ENCODE measurements around the gene CYFIP2. TPM values are rescaled to one million over a fixed set of nuclear protein-coding genes. Genes with fewer than 3 reads are reported as not detected.

The CYFIP2 gene
- 10 to 100 TPM in 1 of 4 donors, 1 to 10 TPM in 3; 4.2 to 10.3 (median 8.1) TPM for total RNA-seq

DNA sequence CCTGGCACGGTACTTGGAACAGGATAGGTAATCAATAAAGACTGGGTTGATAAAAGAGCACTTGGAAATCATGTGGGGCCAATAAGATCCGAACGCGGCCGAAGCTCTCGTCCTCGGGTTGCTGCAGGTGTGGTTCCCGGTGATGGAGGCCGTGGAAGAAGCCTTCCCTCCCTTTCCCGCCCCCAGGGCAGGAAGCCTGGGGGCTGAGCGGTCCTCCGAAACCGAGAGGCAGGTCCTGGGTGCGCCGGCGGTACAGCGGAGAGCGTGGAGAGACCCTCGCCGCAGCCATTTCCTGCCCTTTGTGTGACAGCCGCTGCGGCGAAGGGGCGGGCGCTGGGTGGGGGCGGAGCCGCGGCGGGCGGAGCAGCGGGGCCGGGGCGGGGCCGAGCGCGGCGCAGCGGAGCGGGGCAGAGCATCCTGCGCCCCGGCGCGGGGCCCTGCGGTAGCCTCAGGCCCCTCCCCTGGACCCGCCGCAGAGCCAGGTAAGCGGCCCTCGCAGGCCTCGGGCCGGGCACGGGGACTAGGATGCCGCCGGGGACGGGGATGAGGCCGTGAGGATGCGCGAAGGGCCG, at the start of gene CYFIP2:
Gene CYFIP2, plus strand, starts transcription at position 410 of the 572 bp plus-strand sequence. CDS start 19,239 bp downstream, outside the sequence.
- peaks cover 7 to 33% (median 9%) of the 10 kb centered on the region in 3 donors for H3K4me1 ChIP-seq

DNA sequence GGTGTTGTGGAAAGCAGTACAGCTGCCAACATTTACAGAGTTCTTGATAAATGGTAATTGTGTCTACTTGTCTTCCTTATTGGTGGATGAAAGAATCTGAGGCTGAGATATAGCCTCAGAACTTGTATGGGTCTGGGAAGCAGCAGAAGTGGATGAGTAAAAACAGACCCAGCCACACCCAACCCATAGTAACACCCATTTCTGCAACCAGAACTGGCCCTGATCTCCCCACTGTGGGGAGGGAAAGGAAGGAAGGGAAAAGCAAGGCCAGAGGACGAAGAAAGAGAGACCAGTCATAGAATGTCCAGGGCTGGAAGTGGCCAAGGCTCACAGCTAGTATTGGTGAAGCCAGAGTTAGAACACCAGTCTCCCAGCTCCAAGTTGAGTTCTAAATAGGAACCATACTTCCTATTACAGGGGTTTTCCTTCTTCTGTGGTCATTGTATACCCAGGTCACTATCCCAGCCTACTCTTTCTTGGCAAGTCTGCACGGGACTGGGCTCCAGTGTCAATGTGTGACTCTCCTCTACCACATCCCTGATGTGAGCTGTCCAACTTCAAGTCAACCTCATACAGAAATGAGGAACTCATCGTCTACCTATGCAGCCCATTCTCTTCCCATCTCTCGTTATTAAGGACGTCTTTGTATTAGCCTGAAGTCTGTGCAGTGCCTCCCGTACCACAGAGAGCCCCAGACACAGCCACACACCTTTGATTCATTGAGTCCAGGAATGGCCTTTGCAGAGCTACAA, 49.4 kb upstream of the CYFIP2 start:
- DNase-seq = no peak
- no peak overlapping the region for H3K27ac ChIP-seq
- no peaks in the 10 kb centered on the region for H3K9me3 ChIP-seq
- no peaks in the 10 kb centered on the region for H3K27me3 ChIP-seq
- intact Hi-C loops (cut with DNase I) = no loop called here
- no peaks in the 10 kb centered on the region for H3K4me1 ChIP-seq
- H3K4me3 ChIP-seq = no peak overlapping the region
- no peaks in the 10 kb centered on the region for H3K36me3 ChIP-seq
- no peak for TF ChIP-seq POLR2A (IDR thresholded peaks at IDR 0.05)
- TF ChIP-seq, protein P1, sequence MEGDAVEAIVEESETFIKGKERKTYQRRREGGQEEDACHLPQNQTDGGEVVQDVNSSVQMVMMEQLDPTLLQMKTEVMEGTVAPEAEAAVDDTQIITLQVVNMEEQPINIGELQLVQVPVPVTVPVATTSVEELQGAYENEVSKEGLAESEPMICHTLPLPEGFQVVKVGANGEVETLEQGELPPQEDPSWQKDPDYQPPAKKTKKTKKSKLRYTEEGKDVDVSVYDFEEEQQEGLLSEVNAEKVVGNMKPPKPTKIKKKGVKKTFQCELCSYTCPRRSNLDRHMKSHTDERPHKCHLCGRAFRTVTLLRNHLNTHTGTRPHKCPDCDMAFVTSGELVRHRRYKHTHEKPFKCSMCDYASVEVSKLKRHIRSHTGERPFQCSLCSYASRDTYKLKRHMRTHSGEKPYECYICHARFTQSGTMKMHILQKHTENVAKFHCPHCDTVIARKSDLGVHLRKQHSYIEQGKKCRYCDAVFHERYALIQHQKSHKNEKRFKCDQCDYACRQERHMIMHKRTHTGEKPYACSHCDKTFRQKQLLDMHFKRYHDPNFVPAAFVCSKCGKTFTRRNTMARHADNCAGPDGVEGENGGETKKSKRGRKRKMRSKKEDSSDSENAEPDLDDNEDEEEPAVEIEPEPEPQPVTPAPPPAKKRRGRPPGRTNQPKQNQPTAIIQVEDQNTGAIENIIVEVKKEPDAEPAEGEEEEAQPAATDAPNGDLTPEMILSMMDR (IDR thresholded peaks at IDR 0.05) = no peak
- 59 to 80% methylated on average over 6 of the region's 6 CpGs for WGBS, 2 donors

More for the DNA sequence above, at the start of gene CYFIP2:
- TF ChIP-seq, protein P1 (IDR thresholded peaks at IDR 0.05) = no peak
- TF ChIP-seq POLR2A (IDR thresholded peaks at IDR 0.05) = peak in 1 of 4 donors; percentile 53
- 0% methylated on average over 7 to 11 of the region's 58 CpGs for WGBS, 2 donors
- Histone ChIP-seq H3K27ac (peak within 1 kb of the TSS; percentile 38 to 82 (median 66)), H3K36me3 (no peaks in the 10 kb centered on the region), H3K9me3 (no peaks in the 10 kb centered on the region), H3K27me3 (peaks cover 0 to 30% (median 0%) of the 10 kb centered on the region in 4 donors), H3K4me3 (peak within 1 kb of the TSS; percentile 53 to 92 (median 64))
- peak; percentile 13 for DNase-seq
- intact Hi-C loops (cut with DNase I) = no loop called here

DNA sequence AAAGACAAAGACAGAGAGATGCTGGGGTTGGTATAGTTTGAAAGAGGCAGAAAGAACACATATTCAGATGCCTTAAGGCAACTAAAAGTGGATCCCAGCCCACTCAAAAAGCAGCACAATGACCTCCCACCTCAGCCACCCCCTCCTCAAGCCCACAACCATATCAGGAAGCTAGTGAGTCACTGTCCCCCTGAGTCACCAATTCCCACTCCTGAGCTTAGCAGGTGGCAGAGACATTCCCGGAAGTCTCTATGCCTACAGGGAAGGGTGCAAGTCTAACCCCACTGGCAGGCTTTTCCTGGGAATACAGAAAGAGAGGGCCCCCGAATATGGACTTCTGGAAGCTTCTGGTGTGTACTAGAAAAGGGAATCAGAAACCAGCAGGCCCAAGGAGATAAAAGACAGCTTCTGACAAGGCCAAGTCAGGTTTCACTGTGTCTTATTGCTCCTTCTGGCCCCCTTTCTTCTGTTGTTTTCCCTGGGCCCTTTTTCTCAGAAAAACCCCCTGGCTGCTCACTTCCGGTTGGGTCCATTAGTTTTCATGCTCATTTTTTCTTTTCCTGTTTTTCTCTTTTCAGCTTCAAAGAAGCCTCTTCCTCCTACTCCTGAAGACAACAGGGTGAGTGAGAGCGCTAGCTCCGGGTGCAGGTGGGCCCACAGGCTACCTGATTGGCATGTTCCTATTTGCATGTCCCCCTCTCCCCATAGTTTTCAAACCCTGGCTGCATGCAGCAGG, 48.5 kb upstream of the CYFIP2 start:
- H3K36me3 ChIP-seq = no peaks in the 10 kb centered on the region
- no peaks in the 10 kb centered on the region for H3K9me3 ChIP-seq
- no peak for TF ChIP-seq POLR2A (IDR thresholded peaks at IDR 0.05)
- TF ChIP-seq, protein P1 (IDR thresholded peaks at IDR 0.05) = no peak
- H3K4me1 ChIP-seq = no peaks in the 10 kb centered on the region
- intact Hi-C loops (cut with DNase I) = no loop called here
- no peak for DNase-seq
- H3K27ac ChIP-seq = no peak overlapping the region
- H3K27me3 ChIP-seq = no peaks in the 10 kb centered on the region
- 42 to 48% methylated on average over 5 of the region's 5 CpGs for WGBS, 2 donors
- no peak overlapping the region for H3K4me3 ChIP-seq

DNA sequence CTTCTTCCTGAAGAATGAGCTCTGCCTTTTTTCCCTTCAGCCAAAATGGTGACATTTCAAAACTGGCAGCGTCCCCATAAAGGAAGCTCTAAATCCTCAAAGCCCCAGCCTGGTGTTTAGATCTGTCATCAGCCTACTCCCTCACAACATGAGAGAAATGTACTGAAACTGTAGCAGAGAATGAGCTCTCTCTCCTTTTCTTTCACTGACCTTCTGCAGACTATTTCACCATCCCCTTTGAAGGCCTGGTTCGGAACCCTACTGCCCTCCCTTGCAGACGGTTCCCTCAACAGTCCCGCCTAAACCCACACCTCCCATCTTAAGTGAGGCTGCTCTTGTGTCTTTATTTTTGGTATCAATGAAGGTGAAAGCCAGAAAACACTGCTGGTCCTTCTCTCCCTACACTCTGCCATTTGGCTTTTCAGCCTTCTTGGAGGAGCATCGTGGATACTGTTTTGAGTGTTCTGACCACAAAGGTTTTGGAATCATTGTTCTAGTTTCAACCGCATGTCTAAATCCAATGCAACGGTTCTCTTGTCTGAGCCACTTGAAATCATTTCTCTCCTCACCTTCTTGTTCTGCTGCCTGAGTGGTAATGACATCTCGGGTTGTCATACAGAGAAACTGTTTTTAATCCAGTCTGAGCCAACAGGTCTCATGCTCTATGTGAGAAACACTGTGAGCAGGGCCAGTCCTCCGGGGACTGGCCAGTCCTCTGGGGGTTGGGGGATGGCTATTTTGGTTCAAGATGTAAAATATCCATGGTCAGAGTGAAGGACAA, 46.2 kb upstream of the CYFIP2 start:
- no peak for TF ChIP-seq POLR2A (IDR thresholded peaks at IDR 0.05)
- TF ChIP-seq, protein P1 (IDR thresholded peaks at IDR 0.05) = no peak
- intact Hi-C loops (cut with DNase I) = no loop called here
- H3K27me3 ChIP-seq = no peaks in the 10 kb centered on the region
- WGBS, 2 donors = 48 to 60% methylated on average over 8 to 9 of the region's 9 CpGs
- H3K4me1 ChIP-seq = no peaks in the 10 kb centered on the region
- no peaks in the 10 kb centered on the region for H3K9me3 ChIP-seq
- DNase-seq = no peak
- H3K36me3 ChIP-seq = no peaks in the 10 kb centered on the region
- no peak overlapping the region for H3K27ac ChIP-seq
- no peak overlapping the region for H3K4me3 ChIP-seq

Data from esophagus squamous epithelium (tissue), 5 donors.